HEK293 (cell line): Measurements from ENCODE around the gene TOMM40L.
"Not testable (repeated sequence)": the region's sequence is repeated elsewhere in the genome, so short reads cannot be mapped to it uniquely, and the experiment has no call there.

ENCODE experiments used
- CTCF ChIA-PET: fragments of 350-600 bp; formaldehyde crosslinking; extraction: SDS; loops from one replicate; lab custom pipeline; 2021; ENCODE audit warnings: antibody characterized with exemption; lab: Yijun Ruan, JAX
- POLR2A ChIA-PET: fragments of 300-600 bp; formaldehyde crosslinking; extraction: SDS; loops from one replicate; lab custom pipeline; 2020; ENCODE audit warnings: antibody characterized with exemption, inconsistent platforms; lab: Yijun Ruan, JAX
- H3K27ac ChIP-seq: fragments of 200-500 bp; sonication (Bioruptor generic); 2 replicates; pipeline ENCODE4 v1.5.1; 2014; ENCODE audit warnings: low read depth, low read length, control low read depth, inconsistent platforms; ENCODE audit errors: extremely low read depth
- H3K36me3 ChIP-seq, 2 experiments: fragments of 200-500 bp in 1 of 2; sonication (Bioruptor generic) in 1 of 2; 1 replicate in 1 of 2; 2 replicates in 1 of 2; pipeline ENCODE4 v1.5.1; 2014 to 2017; ENCODE audit warnings: inconsistent platforms in 2 of 2, low read length in 2 of 2; ENCODE audit not compliant: control insufficient read depth in 2 of 2, insufficient read depth in 1 of 2
- H3K4me1 ChIP-seq: fragments of 200-500 bp; sonication (Bioruptor generic); 2 replicates; pipeline ENCODE4 v1.5.1; 2014; ENCODE audit warnings: mild to moderate bottlenecking, low read length, inconsistent platforms; ENCODE audit not compliant: control insufficient read depth, insufficient read depth
- H3K4me3 ChIP-seq: 2 replicates; pipeline ENCODE4 v1.5.1; 2011; ENCODE audit warnings: low read depth, mild to moderate bottlenecking, control low read depth, low read length, moderate library complexity
- H3K9me3 ChIP-seq: fragments of 200-500 bp; sonication (Bioruptor generic); 2 replicates; pipeline ENCODE4 v1.5.1; 2014; ENCODE audit warnings: low read depth, low read length, inconsistent platforms; ENCODE audit not compliant: control insufficient read depth, insufficient read depth
- BCL11B ChIP-seq: fragments of 450-650 bp; formaldehyde crosslinking; IDR thresholded peaks from 2 replicates; pipeline ENCODE4 v1.5.1; 2016; ENCODE audit warnings: low read depth, missing biosample characterization, missing genetic modification characterization
- MEIS1 ChIP-seq: sonication (generic); formaldehyde crosslinking; IDR thresholded peaks from 2 replicates; pipeline ENCODE4 v1.8.1; 2022; ENCODE audit warnings: missing genetic modification reagents, mild to moderate bottlenecking, borderline replicate concordance
- PBX3 ChIP-seq: sonication (generic); formaldehyde crosslinking; IDR thresholded peaks from 2 replicates; pipeline ENCODE4 v1.8.1; 2022; ENCODE audit warnings: mild to moderate bottlenecking, moderate library complexity, missing genetic modification reagents
- SETDB1 ChIP-seq: IDR thresholded peaks from one replicate; pipeline ENCODE4 v1.6.1; 2017; ENCODE audit warnings: mild to moderate bottlenecking, low read length, moderate library complexity, mixed read lengths; ENCODE audit not compliant: insufficient read length
- SP2 ChIP-seq: fragments of 450-650 bp; formaldehyde crosslinking; IDR thresholded peaks from 2 replicates; pipeline ENCODE4 v1.5.1; 2016; ENCODE audit warnings: missing biosample characterization, missing genetic modification characterization
- YY2 ChIP-seq: fragments of 450-650 bp; formaldehyde crosslinking; IDR thresholded peaks from 2 replicates; pipeline ENCODE4 v1.5.1; 2016; ENCODE audit warnings: missing biosample characterization, missing genetic modification characterization
- ZBTB7A ChIP-seq: fragments of 450-650 bp; formaldehyde crosslinking; IDR thresholded peaks from 2 replicates; pipeline ENCODE4 v1.5.1; 2016; ENCODE audit warnings: low read depth, missing biosample characterization, missing genetic modification characterization
- ZFP41 ChIP-seq: fragments of 450-650 bp; formaldehyde crosslinking; IDR thresholded peaks from 2 replicates; pipeline ENCODE4 v1.5.1; 2016; ENCODE audit warnings: missing biosample characterization, missing genetic modification characterization, borderline replicate concordance
- ZIC2 ChIP-seq: fragments of 450-650 bp; formaldehyde crosslinking; IDR thresholded peaks from 2 replicates; pipeline ENCODE4 v1.5.1; 2016; ENCODE audit warnings: missing biosample characterization, missing genetic modification characterization
- ZNF121 ChIP-seq: fragments of 450-650 bp; formaldehyde crosslinking; IDR thresholded peaks from 2 replicates; pipeline ENCODE4 v1.5.1; 2016; ENCODE audit warnings: missing biosample characterization, missing genetic modification characterization
- ZNF202 ChIP-seq: fragments of 450-650 bp; formaldehyde crosslinking; IDR thresholded peaks from 2 replicates; pipeline ENCODE4 v1.5.1; 2016; ENCODE audit warnings: missing biosample characterization, missing genetic modification characterization, borderline replicate concordance
- ZNF239 ChIP-seq: fragments of 450-650 bp; formaldehyde crosslinking; IDR thresholded peaks from 2 replicates; pipeline ENCODE4 v1.5.1; 2016; ENCODE audit warnings: missing biosample characterization, missing genetic modification characterization
- ZNF354C ChIP-seq: fragments of 450-650 bp; formaldehyde crosslinking; IDR thresholded peaks from 2 replicates; pipeline ENCODE4 v1.5.1; 2016; ENCODE audit warnings: missing biosample characterization, missing genetic modification characterization, low read depth, borderline replicate concordance
- ZNF501 ChIP-seq: fragments of 450-650 bp; formaldehyde crosslinking; IDR thresholded peaks from 2 replicates; pipeline ENCODE4 v1.5.1; 2016; ENCODE audit warnings: missing biosample characterization, missing genetic modification characterization
- ZNF518A ChIP-seq: fragments of 450-650 bp; formaldehyde crosslinking; conservative IDR thresholded peaks from 2 replicates; pipeline ENCODE4 v1.5.1; 2016; ENCODE audit warnings: low read depth, missing biosample characterization, missing genetic modification characterization
- ZNF645 ChIP-seq: fragments of 450-650 bp; formaldehyde crosslinking; IDR thresholded peaks from 2 replicates; pipeline ENCODE4; 2016; ENCODE audit warnings: missing biosample characterization, missing genetic modification characterization
- ZNF658 ChIP-seq: fragments of 450-650 bp; formaldehyde crosslinking; IDR thresholded peaks from 2 replicates; pipeline ENCODE4; 2016; ENCODE audit warnings: missing biosample characterization, missing genetic modification characterization
- ZNF664 ChIP-seq: fragments of 450-650 bp; formaldehyde crosslinking; IDR thresholded peaks from 2 replicates; pipeline ENCODE4 v1.5.1; 2016; ENCODE audit warnings: missing biosample characterization, missing genetic modification characterization
- TF ChIP-seq, protein P1 (sequence below): fragments of 450-650 bp; formaldehyde crosslinking; IDR thresholded peaks from 2 replicates; pipeline ENCODE4 v1.5.1; 2016; ENCODE audit warnings: missing biosample characterization, missing genetic modification characterization, low read depth
- TF ChIP-seq, protein P2 (sequence below): fragments of 450-650 bp; formaldehyde crosslinking; IDR thresholded peaks from 2 replicates; pipeline ENCODE4 v1.5.1; 2016; ENCODE audit warnings: missing biosample characterization, missing genetic modification characterization
- TF ChIP-seq, protein P3 (sequence below): fragments of 450-650 bp; formaldehyde crosslinking; IDR thresholded peaks from 2 replicates; pipeline ENCODE4 v1.5.1; 2016; ENCODE audit warnings: missing biosample characterization, missing genetic modification characterization

TOMM40L gene

DNA sequence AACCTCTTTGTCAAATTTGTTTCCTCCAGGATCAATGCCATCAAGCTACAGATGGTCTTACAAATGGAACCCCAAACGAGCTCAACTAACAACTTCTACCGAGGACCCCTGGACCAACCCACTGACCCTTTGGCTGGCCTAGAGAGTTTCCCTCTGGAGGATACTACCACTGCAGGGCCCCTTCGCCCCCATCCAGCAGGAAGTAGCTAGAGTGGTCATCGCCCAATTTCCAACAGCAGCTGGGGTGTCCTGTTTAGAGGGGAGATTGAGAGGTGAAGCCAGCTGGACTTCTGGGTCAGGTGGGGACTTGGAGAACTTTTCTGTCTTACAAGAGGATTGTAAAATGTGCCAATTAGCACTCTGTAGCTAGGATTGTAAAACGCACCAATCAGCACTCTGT, 31.2 kb downstream of the TOMM40L start:
- POLR2A ChIA-PET, H3K36me3 ChIP-seq, H3K9me3 ChIP-seq, H3K4me1 ChIP-seq, H3K4me3 ChIP-seq, H3K27ac ChIP-seq: not testable (repeated sequence)
- TF ChIP-seq SETDB1: peak; percentile 36
- CTCF ChIA-PET: interaction anchor here (1.8 kb wide), 1 partner anchor 30 kb away, joined by 6 read pairs; no protein-coding TSS in a partner anchor

- ChIA-PET POLR2A (interaction anchor here (0.6 to 2.1 kb wide), 4 partner anchors 11 to 161 kb away, joined by 3 to 7 read pairs (median 4); partner anchors contain the start of genes SDHC and TOMM40L), CTCF (interaction anchor here (0.6 to 1.8 kb wide), 7 partner anchors 31 to 122 kb away, joined by 3 to 6 read pairs (median 4); partner anchors contain the start of gene TOMM40L)
- H3K4me1 ChIP-seq: peaks cover 6% of the 10 kb centered on the region; the same call in 1 of the 2 replicates
- no peaks in the 10 kb centered on the region for H3K36me3 ChIP-seq
- no peaks in the 10 kb centered on the region for H3K9me3 ChIP-seq
- no peak within 1 kb of the TSS for H3K27ac ChIP-seq
- peak within 1 kb of the TSS; percentile 47 for H3K4me3 ChIP-seq
- TF ChIP-seq ZNF354C (no peak), YY2 (tag by site-specific recombination) (no peak), ZBTB7A (no peak), ZNF121 (tag by site-specific recombination) (no peak), ZNF664 (no peak), ZNF239 (tag by site-specific recombination) (no peak), ZNF658 (tag by site-specific recombination) (no peak), PBX3 (CRISPR knock-in tag) (peak; percentile 54; the same call in 1 of the 2 replicates), ZFP41 (tag by site-specific recombination) (no peak), SP2 (tag by site-specific recombination) (peak; percentile 77), ZIC2 (tag by site-specific recombination) (no peak), ZNF202 (no peak), MEIS1 (CRISPR knock-in tag) (no peak), ZNF518A (tag by site-specific recombination) (no peak), ZNF645 (tag by site-specific recombination) (no peak), ZNF501 (tag by site-specific recombination) (0 out of 2 replicates have a peak, but pooled peaks have one; percentile 21), BCL11B (tag by site-specific recombination) (peak; percentile 83)
- TF ChIP-seq, protein P1, sequence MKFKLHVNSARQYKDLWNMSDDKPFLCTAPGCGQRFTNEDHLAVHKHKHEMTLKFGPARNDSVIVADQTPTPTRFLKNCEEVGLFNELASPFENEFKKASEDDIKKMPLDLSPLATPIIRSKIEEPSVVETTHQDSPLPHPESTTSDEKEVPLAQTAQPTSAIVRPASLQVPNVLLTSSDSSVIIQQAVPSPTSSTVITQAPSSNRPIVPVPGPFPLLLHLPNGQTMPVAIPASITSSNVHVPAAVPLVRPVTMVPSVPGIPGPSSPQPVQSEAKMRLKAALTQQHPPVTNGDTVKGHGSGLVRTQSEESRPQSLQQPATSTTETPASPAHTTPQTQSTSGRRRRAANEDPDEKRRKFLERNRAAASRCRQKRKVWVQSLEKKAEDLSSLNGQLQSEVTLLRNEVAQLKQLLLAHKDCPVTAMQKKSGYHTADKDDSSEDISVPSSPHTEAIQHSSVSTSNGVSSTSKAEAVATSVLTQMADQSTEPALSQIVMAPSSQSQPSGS: no peak
- TF ChIP-seq, protein P2, sequence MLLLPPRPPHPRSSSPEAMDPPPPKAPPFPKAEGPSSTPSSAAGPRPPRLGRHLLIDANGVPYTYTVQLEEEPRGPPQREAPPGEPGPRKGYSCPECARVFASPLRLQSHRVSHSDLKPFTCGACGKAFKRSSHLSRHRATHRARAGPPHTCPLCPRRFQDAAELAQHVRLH (tag by site-specific recombination): no peak
- TF ChIP-seq, protein P3, sequence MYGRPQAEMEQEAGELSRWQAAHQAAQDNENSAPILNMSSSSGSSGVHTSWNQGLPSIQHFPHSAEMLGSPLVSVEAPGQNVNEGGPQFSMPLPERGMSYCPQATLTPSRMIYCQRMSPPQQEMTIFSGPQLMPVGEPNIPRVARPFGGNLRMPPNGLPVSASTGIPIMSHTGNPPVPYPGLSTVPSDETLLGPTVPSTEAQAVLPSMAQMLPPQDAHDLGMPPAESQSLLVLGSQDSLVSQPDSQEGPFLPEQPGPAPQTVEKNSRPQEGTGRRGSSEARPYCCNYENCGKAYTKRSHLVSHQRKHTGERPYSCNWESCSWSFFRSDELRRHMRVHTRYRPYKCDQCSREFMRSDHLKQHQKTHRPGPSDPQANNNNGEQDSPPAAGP (tag by site-specific recombination): 0 out of 2 replicates have a peak, but pooled peaks have one; percentile 27
Observed at GRCh38 chr1:161258439-161259344, 32.8 kb downstream of the TOMM40L start, which contains the start of gene PCP4L1. Gene PCP4L1, plus strand, starts transcription at chr1:161258745. Its CDS starts 230 bp downstream, at chr1:161258975.
